Panc1 (cell line): Measurements from ENCODE around the gene RABEP2. TPM values are rescaled to one million over a fixed set of nuclear protein-coding genes. Genes with fewer than 3 reads are reported as not detected.
"Not testable (repeated sequence)": the region's sequence is repeated elsewhere in the genome, so short reads cannot be mapped to it uniquely, and the experiment has no call there.

Source experiments
- ATAC-seq: fragments of 200-7000 bp; cut with Tn5 transposase; 2 replicates; pipeline ENCODE4 v1.9.1; 2020; ENCODE audit warnings: mild to moderate bottlenecking, moderate library complexity
- BruUV-seq: library from RNA; stranded (reverse); fragments of 400-500 nt; replicated peaks from 2 replicates; lab custom pipeline; 2021; lab: Mats Ljungman, UMichigan
- CTCF ChIA-PET: fragments of 300-600 bp; sonication (Branson Sonifier 250); formaldehyde crosslinking; loops from one replicate; lab custom pipeline; 2022; ENCODE audit warnings: antibody characterized with exemption; lab: Charles Lee
- POLR2A ChIA-PET: fragments of 300-600 bp; sonication (Branson Sonifier 250); formaldehyde crosslinking; loops from one replicate; lab custom pipeline; 2022; ENCODE audit warnings: antibody characterized with exemption; lab: Charles Lee
- DNase-seq: peaks from one replicate; pipeline ENCODE4 v3.0.0-alpha.2; 2010; ENCODE audit warnings: low read depth, low spot score
- H3K27ac ChIP-seq: 2 replicates; pipeline ENCODE4 v1.5.1; 2011; ENCODE audit warnings: mild to moderate bottlenecking, low read length, inconsistent platforms
- H3K27me3 ChIP-seq: fragments of 200-500 bp; sonication (Bioruptor generic); 2 replicates; pipeline ENCODE4 v1.6.0; 2014; ENCODE audit warnings: low read length, inconsistent platforms; ENCODE audit not compliant: control insufficient read depth, insufficient read depth
- H3K36me3 ChIP-seq: fragments of 200-500 bp; sonication (Bioruptor generic); 2 replicates; pipeline ENCODE4 v1.5.1; 2014; ENCODE audit warnings: inconsistent platforms, mild to moderate bottlenecking, low read length, moderate library complexity; ENCODE audit not compliant: control insufficient read depth, insufficient read depth
- H3K4me1 ChIP-seq: 2 replicates; pipeline ENCODE4 v1.5.1; 2011; ENCODE audit warnings: inconsistent platforms, mild to moderate bottlenecking, low read length, moderate library complexity; ENCODE audit not compliant: control insufficient read depth, insufficient read depth
- H3K4me3 ChIP-seq, 2 experiments: 2 replicates each; pipeline ENCODE4 v1.5.1; 2011 to 2012; ENCODE audit warnings: low read depth in 2 of 2, low read length in 2 of 2, mild to moderate bottlenecking in 2 of 2, inconsistent platforms in 1 of 2, moderate library complexity in 1 of 2
- H3K9me3 ChIP-seq: fragments of 200-500 bp; sonication (Bioruptor generic); 2 replicates; pipeline ENCODE4 v1.5.1; 2014; ENCODE audit warnings: low read depth, mild to moderate bottlenecking, inconsistent platforms, low read length, moderate library complexity; ENCODE audit not compliant: control insufficient read depth, insufficient read depth
- POLR2AphosphoS5 ChIP-seq: IDR thresholded peaks from 2 replicates; pipeline ENCODE4 v1.6.1; 2012; ENCODE audit warnings: mild to moderate bottlenecking, low read depth, low read length, moderate library complexity
- SIN3A ChIP-seq: IDR thresholded peaks from 2 replicates; pipeline ENCODE4 v1.6.1; 2012; ENCODE audit warnings: low read depth, mild to moderate bottlenecking, low read length, moderate library complexity, borderline replicate concordance; ENCODE audit not compliant: insufficient read depth
- TCF7L2 ChIP-seq: IDR thresholded peaks from 2 replicates; pipeline ENCODE4 v1.6.1; 2011; ENCODE audit warnings: mild to moderate bottlenecking, low read depth, low read length, inconsistent platforms
- in situ Hi-C: cut with HindIII; loops from 2 replicates; pipeline ENCODE4 v1.10.0; 2016; ENCODE audit warnings: low sequenced_read_pairs, low pct_unique_long_range_greater_than_20kb
- intact Hi-C: fragments of 100-400 bp; cut with micrococcal nuclease; formaldehyde crosslinking; loops from one replicate; pipeline ENCODE4 v1.10.0; 2022; ENCODE audit not compliant: unreplicated experiment
- total RNA-seq: library from RNA; stranded (reverse); gene quantifications from one replicate; pipeline ENCODE4 v1.2.1, GENCODE V29; 2021; ENCODE audit not compliant: unreplicated experiment
- TF ChIP-seq, protein P1 (sequence below): fragments of 450-650 bp; IDR thresholded peaks from 2 replicates; pipeline ENCODE4 v1.5.1; 2017; ENCODE audit warnings: mild to moderate bottlenecking
- TF ChIP-seq, protein P2 (sequence below), 2 experiments: IDR thresholded peaks; 2 replicates each; pipeline ENCODE4 v1.6.1; 2011 to 2012; ENCODE audit warnings: low read depth in 2 of 2, control low read depth in 1 of 2, low read length in 1 of 2, mild to moderate bottlenecking in 1 of 2, moderate library complexity in 1 of 2; ENCODE audit not compliant: insufficient read depth in 1 of 2

RABEP2 gene
- total RNA-seq, 1 experiment from 2014 or later: 24.8 TPM

DNA sequence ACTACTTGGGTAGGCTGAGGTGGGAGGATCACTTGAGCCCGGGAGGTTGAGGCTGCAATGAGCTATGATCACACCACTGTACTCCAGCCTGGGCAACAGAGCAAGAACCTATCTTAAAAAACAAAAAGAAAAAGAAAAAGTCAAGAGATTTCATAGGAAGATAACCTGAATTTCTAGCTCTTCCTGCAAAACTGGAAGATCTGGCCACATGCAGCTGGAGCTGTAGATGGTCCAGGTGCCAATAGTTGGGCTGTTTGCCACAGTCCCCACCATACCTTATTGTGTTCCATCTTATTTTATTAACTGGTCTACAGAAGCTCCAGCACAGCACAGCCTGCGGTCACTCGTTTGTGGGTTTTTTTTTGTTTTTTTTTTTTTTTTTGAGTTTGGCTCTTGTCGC, 31.7 kb downstream of the RABEP2 start:
- intact Hi-C loops: no loop called here
- BruUV-seq: no TSS peak
- ATAC-seq (no peak), DNase-seq (no peak)
- Histone ChIP-seq H3K4me1 (no peaks in the 10 kb centered on the region), H3K27ac (no peak overlapping the region), H3K27me3 (no peaks in the 10 kb centered on the region), H3K36me3 (no peaks in the 10 kb centered on the region), H3K9me3 (no peaks in the 10 kb centered on the region), H3K4me3 (no peak overlapping the region)
- ChIA-PET CTCF (no interaction called here), POLR2A (interaction anchor here (0.7 kb wide), 1 partner anchor 18 kb away, joined by 10 read pairs; no protein-coding TSS in a partner anchor)
- in situ Hi-C loops: no loop called here
- TF ChIP-seq TCF7L2 (no peak), SIN3A (no peak), POLR2AphosphoS5 (no peak)
- TF ChIP-seq, protein P1, sequence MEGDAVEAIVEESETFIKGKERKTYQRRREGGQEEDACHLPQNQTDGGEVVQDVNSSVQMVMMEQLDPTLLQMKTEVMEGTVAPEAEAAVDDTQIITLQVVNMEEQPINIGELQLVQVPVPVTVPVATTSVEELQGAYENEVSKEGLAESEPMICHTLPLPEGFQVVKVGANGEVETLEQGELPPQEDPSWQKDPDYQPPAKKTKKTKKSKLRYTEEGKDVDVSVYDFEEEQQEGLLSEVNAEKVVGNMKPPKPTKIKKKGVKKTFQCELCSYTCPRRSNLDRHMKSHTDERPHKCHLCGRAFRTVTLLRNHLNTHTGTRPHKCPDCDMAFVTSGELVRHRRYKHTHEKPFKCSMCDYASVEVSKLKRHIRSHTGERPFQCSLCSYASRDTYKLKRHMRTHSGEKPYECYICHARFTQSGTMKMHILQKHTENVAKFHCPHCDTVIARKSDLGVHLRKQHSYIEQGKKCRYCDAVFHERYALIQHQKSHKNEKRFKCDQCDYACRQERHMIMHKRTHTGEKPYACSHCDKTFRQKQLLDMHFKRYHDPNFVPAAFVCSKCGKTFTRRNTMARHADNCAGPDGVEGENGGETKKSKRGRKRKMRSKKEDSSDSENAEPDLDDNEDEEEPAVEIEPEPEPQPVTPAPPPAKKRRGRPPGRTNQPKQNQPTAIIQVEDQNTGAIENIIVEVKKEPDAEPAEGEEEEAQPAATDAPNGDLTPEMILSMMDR: no peak
- TF ChIP-seq, protein P2, sequence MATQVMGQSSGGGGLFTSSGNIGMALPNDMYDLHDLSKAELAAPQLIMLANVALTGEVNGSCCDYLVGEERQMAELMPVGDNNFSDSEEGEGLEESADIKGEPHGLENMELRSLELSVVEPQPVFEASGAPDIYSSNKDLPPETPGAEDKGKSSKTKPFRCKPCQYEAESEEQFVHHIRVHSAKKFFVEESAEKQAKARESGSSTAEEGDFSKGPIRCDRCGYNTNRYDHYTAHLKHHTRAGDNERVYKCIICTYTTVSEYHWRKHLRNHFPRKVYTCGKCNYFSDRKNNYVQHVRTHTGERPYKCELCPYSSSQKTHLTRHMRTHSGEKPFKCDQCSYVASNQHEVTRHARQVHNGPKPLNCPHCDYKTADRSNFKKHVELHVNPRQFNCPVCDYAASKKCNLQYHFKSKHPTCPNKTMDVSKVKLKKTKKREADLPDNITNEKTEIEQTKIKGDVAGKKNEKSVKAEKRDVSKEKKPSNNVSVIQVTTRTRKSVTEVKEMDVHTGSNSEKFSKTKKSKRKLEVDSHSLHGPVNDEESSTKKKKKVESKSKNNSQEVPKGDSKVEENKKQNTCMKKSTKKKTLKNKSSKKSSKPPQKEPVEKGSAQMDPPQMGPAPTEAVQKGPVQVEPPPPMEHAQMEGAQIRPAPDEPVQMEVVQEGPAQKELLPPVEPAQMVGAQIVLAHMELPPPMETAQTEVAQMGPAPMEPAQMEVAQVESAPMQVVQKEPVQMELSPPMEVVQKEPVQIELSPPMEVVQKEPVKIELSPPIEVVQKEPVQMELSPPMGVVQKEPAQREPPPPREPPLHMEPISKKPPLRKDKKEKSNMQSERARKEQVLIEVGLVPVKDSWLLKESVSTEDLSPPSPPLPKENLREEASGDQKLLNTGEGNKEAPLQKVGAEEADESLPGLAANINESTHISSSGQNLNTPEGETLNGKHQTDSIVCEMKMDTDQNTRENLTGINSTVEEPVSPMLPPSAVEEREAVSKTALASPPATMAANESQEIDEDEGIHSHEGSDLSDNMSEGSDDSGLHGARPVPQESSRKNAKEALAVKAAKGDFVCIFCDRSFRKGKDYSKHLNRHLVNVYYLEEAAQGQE (IDR thresholded peaks at IDR 0.05; ENCODE audit: insufficient read depth in 1 of 2, low read depth in 2 of 2, low read length in 1 of 2): no peak

- no peak overlapping the region for H3K4me3 ChIP-seq
- H3K9me3 ChIP-seq: no peaks in the 10 kb centered on the region
- no peaks in the 10 kb centered on the region for H3K4me1 ChIP-seq
- POLR2A ChIA-PET: interaction anchor here (0.7 kb wide), 1 partner anchor 8 kb away, joined by 7 read pairs; no protein-coding TSS in a partner anchor
- BruUV-seq: no TSS peak
- H3K36me3 ChIP-seq: no peaks in the 10 kb centered on the region
- ATAC-seq: no peak
- intact Hi-C loops (no loop called here), in situ Hi-C loops (no loop called here)
- no peaks in the 10 kb centered on the region for H3K27me3 ChIP-seq
- CTCF ChIA-PET: interaction anchor here (0.6 kb wide), 1 partner anchor 46 kb away, joined by 3 read pairs; the partner anchor contains the start of gene TUFM
- no peak for DNase-seq
- H3K27ac ChIP-seq: no peak overlapping the region
- TF ChIP-seq TCF7L2: no peak
These were observed 32.8 kb downstream of the RABEP2 start for GRCh38 chr16:28891964-28892890.

GRCh38 chr16:28890355-28890754, 34.7 kb downstream of the RABEP2 start:
- in situ Hi-C loops, H3K27me3 ChIP-seq, ATAC-seq, DNase-seq, POLR2A ChIA-PET, H3K9me3 ChIP-seq, H3K36me3 ChIP-seq, BruUV-seq, H3K4me1 ChIP-seq, H3K27ac ChIP-seq, intact Hi-C loops, H3K4me3 ChIP-seq, CTCF ChIA-PET: not testable (repeated sequence)
